GM04504 (cell line): ENCODE data around the gene SRSF6.
"Not testable (repeated sequence)": the region's sequence is repeated elsewhere in the genome, so short reads cannot be mapped to it uniquely, and the experiment has no call there.

Experiments used
- DNase-seq: peaks from one replicate; pipeline ENCODE4 v3.0.0-alpha.2; 2012; ENCODE audit warnings: low read depth

SRSF6 gene

GRCh38 chr20:43457640-43458421 is at the start of gene SRSF6:
TSS of gene SRSF6 (plus strand) at chr20:43457896. CDS start at chr20:43458034, 138 bp downstream.
- DNase-seq: peak; percentile 81

- peak; percentile 23 for DNase-seq
Measured at GRCh38 chr20:43408848-43409576, 48.7 kb upstream of the SRSF6 start.

GRCh38 chr20:43409577-43409913 is 48.2 kb upstream of the SRSF6 start:
- no peak for DNase-seq

- no peak for DNase-seq
Measured at GRCh38 chr20:43415661-43416430, 41.9 kb upstream of the SRSF6 start.

- DNase-seq: no peak
Measured at GRCh38 chr20:43416591-43417228, 41.0 kb upstream of the SRSF6 start.

GRCh38 chr20:43420192-43420591 is 37.5 kb upstream of the SRSF6 start:
- no peak for DNase-seq

GRCh38 chr20:43420913-43421312 is 36.8 kb upstream of the SRSF6 start:
- DNase-seq: not testable (repeated sequence)

- no peak for DNase-seq
Measured at GRCh38 chr20:43426172-43426571, 31.5 kb upstream of the SRSF6 start.

- no peak for DNase-seq
Measured at GRCh38 chr20:43430265-43431133, 27.2 kb upstream of the SRSF6 start.

- DNase-seq: no peak
Measured at GRCh38 chr20:43431134-43431519, 26.6 kb upstream of the SRSF6 start.

- no peak for DNase-seq
Measured at GRCh38 chr20:43432498-43432897, 25.2 kb upstream of the SRSF6 start.

GRCh38 chr20:43433250-43433854 is 24.3 kb upstream of the SRSF6 start:
- no peak for DNase-seq

GRCh38 chr20:43434565-43434964 is 23.1 kb upstream of the SRSF6 start:
- no peak for DNase-seq

GRCh38 chr20:43438578-43439316 is 18.9 kb upstream of the SRSF6 start:
- no peak for DNase-seq

- no peak for DNase-seq
Measured at GRCh38 chr20:43440531-43440930, 17.2 kb upstream of the SRSF6 start.

GRCh38 chr20:43442282-43442880 is 15.3 kb upstream of the SRSF6 start:
- peak; percentile 10 for DNase-seq

- no peak for DNase-seq
Measured at GRCh38 chr20:43444107-43444506, 13.6 kb upstream of the SRSF6 start.

- DNase-seq: no peak
Measured at GRCh38 chr20:43446361-43446879, 11.3 kb upstream of the SRSF6 start.

GRCh38 chr20:43448431-43448747 is 9.3 kb upstream of the SRSF6 start:
- not testable (repeated sequence) for DNase-seq
